Stimulated activated effector memory CD8-positive, alpha-beta T cell treated with anti-CD3 and anti-CD28 coated beads, Interleukin-12 subunit alpha, Interleukin-12 subunit beta, amount 100 ng/mL, for 72 hours (primary cell): ENCODE results near the gene CHPF2.

ENCODE experiments used
- ATAC-seq: fragments of 150-1000 bp; cut with Tn5 transposase; 2 replicates; pipeline ENCODE4 v1.10.0; 2021
- DNase-seq, 2 donors: peaks; one replicate each; pipeline ENCODE4 v3.0.0; 2021 to 2022; ENCODE audit warnings: low spot score in 2 of 2
- H3K27ac Mint-ChIP-seq: one replicate; pipeline ENCODE4 v1.8.0; 2022; ENCODE audit warnings: mild to moderate bottlenecking, mixed read lengths
- H3K36me3 Mint-ChIP-seq: one replicate; pipeline ENCODE4 v1.8.0; 2022; ENCODE audit warnings: mild to moderate bottlenecking, mixed read lengths
- H3K4me1 Mint-ChIP-seq: one replicate; pipeline ENCODE4 v1.8.0; 2022; ENCODE audit warnings: mixed read lengths
- H3K4me3 Mint-ChIP-seq: one replicate; pipeline ENCODE4 v1.8.0; 2022; ENCODE audit warnings: mild to moderate bottlenecking, mixed read lengths
- H3K9me3 Mint-ChIP-seq: one replicate; pipeline ENCODE4 v1.8.0; 2022; ENCODE audit warnings: mixed read lengths

CHPF2 gene

GRCh38 chr7:151237244-151238189 lies 5.2 kb downstream of the CHPF2 start:
- no peak overlapping the region for H3K27ac Mint-ChIP-seq
- no peak for DNase-seq
- ATAC-seq, result no peak
- no peak overlapping the region for H3K4me3 Mint-ChIP-seq
- H3K4me1 Mint-ChIP-seq, result peaks cover 15% of the 10 kb centered on the region
- H3K36me3 Mint-ChIP-seq, result peaks cover 56% of the 10 kb centered on the region
- H3K9me3 Mint-ChIP-seq, result no peaks in the 10 kb centered on the region

- Mint-ChIP-seq H3K36me3 (peaks cover 50% of the 10 kb centered on the region), H3K4me1 (peaks cover 20% of the 10 kb centered on the region), H3K4me3 (no peak overlapping the region), H3K27ac (no peak overlapping the region), H3K9me3 (no peaks in the 10 kb centered on the region)
- ATAC-seq (no peak), DNase-seq (no peak)
Observed at GRCh38 chr7:151238190-151238810, 6.0 kb downstream of the CHPF2 start.

GRCh38 chr7:151238924-151239836 lies 6.9 kb downstream of the CHPF2 start:
- Mint-ChIP-seq H3K4me1 (peaks cover 20% of the 10 kb centered on the region), H3K36me3 (peaks cover 41% of the 10 kb centered on the region), H3K27ac (no peak overlapping the region), H3K9me3 (no peaks in the 10 kb centered on the region), H3K4me3 (no peak overlapping the region)
- no peak for ATAC-seq
- no peak for DNase-seq

- DNase-seq, result no peak
- peaks cover 33% of the 10 kb centered on the region for H3K36me3 Mint-ChIP-seq
- H3K27ac Mint-ChIP-seq, result no peak overlapping the region
- no peak overlapping the region for H3K4me3 Mint-ChIP-seq
- no peaks in the 10 kb centered on the region for H3K9me3 Mint-ChIP-seq
- H3K4me1 Mint-ChIP-seq, result peaks cover 23% of the 10 kb centered on the region
- no peak for ATAC-seq
Observed at GRCh38 chr7:151239837-151240459, 7.7 kb downstream of the CHPF2 start.

- Mint-ChIP-seq H3K4me1 (peaks cover 24% of the 10 kb centered on the region), H3K4me3 (no peak overlapping the region), H3K27ac (no peak overlapping the region), H3K36me3 (peaks cover 27% of the 10 kb centered on the region), H3K9me3 (no peaks in the 10 kb centered on the region)
- no peak for DNase-seq
- no peak for ATAC-seq
Observed at GRCh38 chr7:151240536-151240935, 8.3 kb downstream of the CHPF2 start.

- peak overlapping the region; percentile 30 for H3K27ac Mint-ChIP-seq
- peaks cover 26% of the 10 kb centered on the region for H3K36me3 Mint-ChIP-seq
- no peak for ATAC-seq
- peaks cover 27% of the 10 kb centered on the region for H3K4me1 Mint-ChIP-seq
- no peak overlapping the region for H3K4me3 Mint-ChIP-seq
- DNase-seq, result no peak
- H3K9me3 Mint-ChIP-seq, result no peaks in the 10 kb centered on the region
Observed at GRCh38 chr7:151240942-151241754, 8.9 kb downstream of the CHPF2 start.

GRCh38 chr7:151241755-151242096 lies 9.4 kb downstream of the CHPF2 start:
- DNase-seq (no peak), ATAC-seq (no peak)
- H3K27ac Mint-ChIP-seq, result peak overlapping the region; percentile 30
- no peaks in the 10 kb centered on the region for H3K9me3 Mint-ChIP-seq
- no peak overlapping the region for H3K4me3 Mint-ChIP-seq
- peaks cover 33% of the 10 kb centered on the region for H3K4me1 Mint-ChIP-seq
- peaks cover 23% of the 10 kb centered on the region for H3K36me3 Mint-ChIP-seq

- ATAC-seq (no peak), DNase-seq (no peak)
- H3K4me3 Mint-ChIP-seq, result no peak overlapping the region
- no peaks in the 10 kb centered on the region for H3K9me3 Mint-ChIP-seq
- H3K27ac Mint-ChIP-seq, result no peak overlapping the region
- peaks cover 38% of the 10 kb centered on the region for H3K4me1 Mint-ChIP-seq
- H3K36me3 Mint-ChIP-seq, result peaks cover 18% of the 10 kb centered on the region
Observed at GRCh38 chr7:151242159-151243044, 10.1 kb downstream of the CHPF2 start.

- DNase-seq, result no peak
- peaks cover 44% of the 10 kb centered on the region for H3K4me1 Mint-ChIP-seq
- no peaks in the 10 kb centered on the region for H3K9me3 Mint-ChIP-seq
- ATAC-seq, result no peak
- peak overlapping the region; percentile 29 for H3K27ac Mint-ChIP-seq
- H3K4me3 Mint-ChIP-seq, result peak overlapping the region; percentile 51
- H3K36me3 Mint-ChIP-seq, result peaks cover 18% of the 10 kb centered on the region
Observed at GRCh38 chr7:151243045-151243349, 10.7 kb downstream of the CHPF2 start.

- Mint-ChIP-seq H3K9me3 (no peaks in the 10 kb centered on the region), H3K36me3 (peaks cover 18% of the 10 kb centered on the region), H3K4me3 (peak overlapping the region; percentile 51), H3K27ac (peak overlapping the region; percentile 29), H3K4me1 (peaks cover 50% of the 10 kb centered on the region)
- peak; percentile 4 for ATAC-seq
- DNase-seq, result no peak
Observed at GRCh38 chr7:151243408-151244195, 11.3 kb downstream of the CHPF2 start.

GRCh38 chr7:151244196-151244840 lies 12.0 kb downstream of the CHPF2 start:
- peaks cover 17% of the 10 kb centered on the region for H3K36me3 Mint-ChIP-seq
- H3K4me1 Mint-ChIP-seq, result peaks cover 54% of the 10 kb centered on the region
- DNase-seq, result peak; percentile 48 to 86
- no peaks in the 10 kb centered on the region for H3K9me3 Mint-ChIP-seq
- peak; percentile 25 for ATAC-seq
- no peak overlapping the region for H3K27ac Mint-ChIP-seq
- peak overlapping the region; percentile 51 for H3K4me3 Mint-ChIP-seq

- Mint-ChIP-seq H3K9me3 (no peaks in the 10 kb centered on the region), H3K27ac (no peak overlapping the region), H3K4me3 (peak overlapping the region; percentile 51), H3K4me1 (peaks cover 57% of the 10 kb centered on the region), H3K36me3 (peaks cover 11% of the 10 kb centered on the region)
- ATAC-seq (peak; percentile 1), DNase-seq (no peak)
Observed at GRCh38 chr7:151244841-151245346, 12.6 kb downstream of the CHPF2 start.
